Neural progenitor cell (in vitro differentiated cells): ENCODE measurements around the gene WIPF2. TPM values are rescaled to one million over a fixed set of nuclear protein-coding genes. Genes with fewer than 3 reads are reported as not detected.

ENCODE experiments used
- DNase-seq: peaks from one replicate; pipeline ENCODE4 v3.0.0-alpha.2; 2016; ENCODE audit warnings: low spot score
- H2AFZ ChIP-seq: fragments of 200-600 bp; sonication (generic); replicated peaks from 2 replicates; pipeline ENCODE4 v1.6.1; 2016; ENCODE audit warnings: antibody characterized with exemption
- H3F3A ChIP-seq: fragments of 200-600 bp; sonication (generic); 2 replicates; pipeline ENCODE4 v1.6.1; 2016; ENCODE audit warnings: antibody characterized with exemption, low read depth
- H3K27ac ChIP-seq: fragments of 200-600 bp; sonication (generic); 2 replicates; pipeline ENCODE4 v1.5.1; 2016; ENCODE audit warnings: mild to moderate bottlenecking
- H3K27me3 ChIP-seq: fragments of 200-600 bp; sonication (generic); 2 replicates; pipeline ENCODE4 v1.6.1; 2016; ENCODE audit warnings: mild to moderate bottlenecking, moderate library complexity
- H3K36me3 ChIP-seq: fragments of 200-600 bp; sonication (generic); 2 replicates; pipeline ENCODE4 v1.5.1; 2016
- H3K4me1 ChIP-seq: fragments of 200-600 bp; sonication (generic); 2 replicates; pipeline ENCODE4 v1.6.1; 2016; ENCODE audit warnings: mixed run types
- H3K4me2 ChIP-seq: fragments of 200-600 bp; sonication (generic); 2 replicates; pipeline ENCODE4 v1.6.1; 2016
- H3K4me3 ChIP-seq: fragments of 200-600 bp; sonication (generic); 2 replicates; pipeline ENCODE4 v1.5.1; 2016
- H3K79me2 ChIP-seq: fragments of 200-600 bp; sonication (generic); 2 replicates; pipeline ENCODE4 v1.6.1; 2016; ENCODE audit warnings: low read depth
- H3K9ac ChIP-seq: fragments of 200-600 bp; sonication (generic); 2 replicates; pipeline ENCODE4 v1.6.1; 2016
- H3K9me3 ChIP-seq: fragments of 200-600 bp; sonication (generic); 2 replicates; pipeline ENCODE4 v1.5.1; 2016; ENCODE audit warnings: low read depth
- H4K20me1 ChIP-seq: fragments of 200-600 bp; sonication (generic); 2 replicates; pipeline ENCODE4 v1.6.1; 2016; ENCODE audit warnings: low read depth
- H3K27ac Mint-ChIP-seq: 3 replicates; pipeline ENCODE4 v1.8.0; 2021; ENCODE audit warnings: mixed read lengths
- H3K27me3 Mint-ChIP-seq: 2 replicates; pipeline ENCODE4 v1.8.0; 2022; ENCODE audit warnings: low read depth, mild to moderate bottlenecking, inconsistent platforms, moderate library complexity, mixed read lengths; ENCODE audit not compliant: insufficient read depth
- H3K36me3 Mint-ChIP-seq: 3 replicates; pipeline ENCODE4 v1.8.0; 2021; ENCODE audit warnings: mixed read lengths
- H3K4me1 Mint-ChIP-seq: 3 replicates; pipeline ENCODE4 v1.8.0; 2021; ENCODE audit warnings: mixed read lengths
- H3K4me3 Mint-ChIP-seq: 3 replicates; pipeline ENCODE4 v1.8.0; 2021; ENCODE audit warnings: mild to moderate bottlenecking, moderate library complexity, mixed read lengths
- H3K9me3 Mint-ChIP-seq: 3 replicates; pipeline ENCODE4 v1.8.0; 2020; ENCODE audit warnings: mixed read lengths
- EZH2 ChIP-seq: fragments of 200-600 bp; sonication (generic); IDR thresholded peaks from 2 replicates; pipeline ENCODE4 v1.6.1; 2017; ENCODE audit warnings: antibody characterized with exemption, mild to moderate bottlenecking, moderate library complexity
- EZH2phosphoT487 ChIP-seq: fragments of 200-600 bp; sonication (generic); IDR thresholded peaks from 2 replicates; pipeline ENCODE4 v1.6.1; 2017; ENCODE audit warnings: antibody characterized with exemption
- total RNA-seq: library from RNA; depleted of rRNA; stranded (reverse); fragments of >200 nt; gene quantifications from 2 replicates; pipeline ENCODE4 v1.2.3, GENCODE V29; 2015; ENCODE audit warnings: low replicate concordance
- TF ChIP-seq, protein P1 (sequence below): fragments of 200-600 bp; sonication (generic); IDR thresholded peaks from 2 replicates; pipeline ENCODE4 v1.5.1; 2017; ENCODE audit warnings: antibody characterized with exemption, mild to moderate bottlenecking

WIPF2 gene
- total RNA-seq, 1 donor from 2014 or later: 6.8 TPM

DNA sequence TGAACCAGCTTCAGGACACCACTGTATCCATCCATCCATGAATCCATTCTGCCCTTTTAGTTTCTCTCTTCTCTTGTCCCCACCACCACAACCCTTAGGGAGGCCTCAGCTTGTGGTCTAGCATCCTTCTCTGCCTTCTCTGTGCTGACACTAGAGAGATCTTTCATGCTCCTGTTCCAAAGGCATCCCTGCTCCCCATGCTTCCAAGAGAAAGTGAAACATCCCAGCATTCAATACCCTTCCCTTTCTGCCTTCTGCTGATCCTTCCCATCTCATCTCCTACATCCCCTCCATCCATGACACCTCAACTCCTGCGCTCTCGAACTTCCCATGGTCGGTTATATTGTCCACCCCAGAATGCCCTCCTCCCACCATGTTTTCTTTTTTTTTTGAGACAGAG lies 31.9 kb upstream of the WIPF2 start:
- peaks cover 12% of the 10 kb centered on the region for H3K4me1 ChIP-seq
- peaks cover 18% of the 10 kb centered on the region for H3K4me1 Mint-ChIP-seq
- H3K79me2 ChIP-seq: no peaks in the 10 kb centered on the region
- H3K36me3 ChIP-seq: no peaks in the 10 kb centered on the region
- peak overlapping the region; percentile 9 for H3K4me3 Mint-ChIP-seq
- no peak for DNase-seq
- H3K27me3 ChIP-seq: peaks cover 8% of the 10 kb centered on the region
- H3K27ac ChIP-seq: no peak overlapping the region
- TF ChIP-seq, protein P1, sequence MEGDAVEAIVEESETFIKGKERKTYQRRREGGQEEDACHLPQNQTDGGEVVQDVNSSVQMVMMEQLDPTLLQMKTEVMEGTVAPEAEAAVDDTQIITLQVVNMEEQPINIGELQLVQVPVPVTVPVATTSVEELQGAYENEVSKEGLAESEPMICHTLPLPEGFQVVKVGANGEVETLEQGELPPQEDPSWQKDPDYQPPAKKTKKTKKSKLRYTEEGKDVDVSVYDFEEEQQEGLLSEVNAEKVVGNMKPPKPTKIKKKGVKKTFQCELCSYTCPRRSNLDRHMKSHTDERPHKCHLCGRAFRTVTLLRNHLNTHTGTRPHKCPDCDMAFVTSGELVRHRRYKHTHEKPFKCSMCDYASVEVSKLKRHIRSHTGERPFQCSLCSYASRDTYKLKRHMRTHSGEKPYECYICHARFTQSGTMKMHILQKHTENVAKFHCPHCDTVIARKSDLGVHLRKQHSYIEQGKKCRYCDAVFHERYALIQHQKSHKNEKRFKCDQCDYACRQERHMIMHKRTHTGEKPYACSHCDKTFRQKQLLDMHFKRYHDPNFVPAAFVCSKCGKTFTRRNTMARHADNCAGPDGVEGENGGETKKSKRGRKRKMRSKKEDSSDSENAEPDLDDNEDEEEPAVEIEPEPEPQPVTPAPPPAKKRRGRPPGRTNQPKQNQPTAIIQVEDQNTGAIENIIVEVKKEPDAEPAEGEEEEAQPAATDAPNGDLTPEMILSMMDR: no peak
- no peak for TF ChIP-seq EZH2
- TF ChIP-seq EZH2phosphoT487: no peak
- no peak overlapping the region for H3K9ac ChIP-seq
- peaks cover 18% of the 10 kb centered on the region for H3F3A ChIP-seq
- H2AFZ ChIP-seq: no peak overlapping the region
- peaks cover 9% of the 10 kb centered on the region for H3K27me3 Mint-ChIP-seq
- H3K9me3 Mint-ChIP-seq: no peaks in the 10 kb centered on the region
- H3K9me3 ChIP-seq: no peaks in the 10 kb centered on the region
- H3K4me3 ChIP-seq: no peak overlapping the region
- H4K20me1 ChIP-seq: no peaks in the 10 kb centered on the region
- H3K4me2 ChIP-seq: no peak overlapping the region
- peaks cover 4% of the 10 kb centered on the region for H3K36me3 Mint-ChIP-seq
- peak overlapping the region; percentile 34 for H3K27ac Mint-ChIP-seq

DNA sequence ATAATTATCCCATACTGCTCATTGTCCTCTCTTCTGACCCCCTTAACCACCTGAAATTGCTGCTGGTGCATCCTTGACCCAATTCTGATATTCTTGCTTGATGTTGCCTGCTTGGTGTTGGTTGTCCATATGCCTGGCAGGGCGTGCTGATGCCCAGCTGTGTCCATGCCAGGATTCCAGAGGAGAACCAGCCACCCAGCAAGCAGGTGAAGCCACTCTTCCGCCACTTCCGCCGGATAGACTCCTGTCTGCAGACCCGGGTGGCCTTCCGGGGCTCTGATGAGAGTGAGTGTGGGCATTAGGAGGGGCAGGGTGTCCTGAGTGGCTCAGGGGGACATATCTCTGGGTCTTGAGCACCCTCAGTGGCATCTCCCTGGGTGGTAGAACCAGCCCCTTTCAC lies 30.4 kb upstream of the WIPF2 start:
- Mint-ChIP-seq H3K4me1 (peaks cover 23% of the 10 kb centered on the region), H3K9me3 (no peaks in the 10 kb centered on the region), H3K27ac (no peak overlapping the region), H3K36me3 (peaks cover 4% of the 10 kb centered on the region), H3K4me3 (no peak overlapping the region), H3K27me3 (peaks cover 13% of the 10 kb centered on the region)
- Histone ChIP-seq H3K9me3 (no peaks in the 10 kb centered on the region), H3K27me3 (peaks cover 8% of the 10 kb centered on the region), H3K36me3 (no peaks in the 10 kb centered on the region), H2AFZ (no peak overlapping the region), H3F3A (peaks cover 18% of the 10 kb centered on the region), H4K20me1 (no peaks in the 10 kb centered on the region), H3K79me2 (no peaks in the 10 kb centered on the region), H3K4me2 (no peak overlapping the region), H3K4me3 (no peak overlapping the region), H3K4me1 (peaks cover 12% of the 10 kb centered on the region), H3K27ac (no peak overlapping the region), H3K9ac (no peak overlapping the region)
- no peak for TF ChIP-seq EZH2
- no peak for TF ChIP-seq EZH2phosphoT487
- TF ChIP-seq, protein P1: no peak
- no peak for DNase-seq

DNA sequence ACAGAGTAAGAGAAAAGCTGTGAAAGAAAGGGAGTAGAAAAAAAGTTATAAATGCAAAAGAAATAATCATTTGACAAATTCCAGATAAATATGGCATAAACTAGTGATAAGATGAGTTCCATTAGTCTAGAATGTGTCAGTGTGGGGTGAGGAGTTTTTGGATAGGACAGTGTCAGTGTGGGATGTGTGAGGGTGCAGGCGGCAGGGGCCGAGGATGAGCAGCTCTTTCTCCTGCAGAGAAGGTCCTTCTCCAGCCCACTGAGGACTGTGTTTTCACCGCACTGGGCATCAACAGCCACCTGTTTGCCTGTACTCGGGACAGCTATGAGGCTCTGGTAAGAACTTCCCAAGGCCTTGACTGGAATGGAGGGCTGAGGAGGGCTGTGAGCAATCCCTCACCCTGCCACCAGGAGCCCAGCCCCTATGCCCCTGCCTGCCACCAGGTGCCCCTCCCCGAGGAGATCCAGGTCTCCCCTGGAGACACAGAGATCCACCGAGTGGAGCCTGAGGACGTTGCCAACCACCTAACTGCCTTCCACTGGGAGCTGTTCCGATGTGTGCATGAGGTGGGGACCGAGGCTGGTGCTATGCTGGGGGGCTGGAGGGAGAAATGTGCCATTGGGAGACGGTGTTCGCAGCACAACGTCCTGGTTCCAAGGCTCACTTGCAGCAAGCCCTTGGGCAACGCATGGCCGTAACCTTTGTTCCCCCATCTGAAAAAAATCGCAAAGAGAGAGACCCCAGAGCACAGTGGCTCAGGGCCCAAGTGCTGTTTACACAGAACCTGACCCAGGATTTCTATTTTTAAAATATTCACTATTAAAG lies 28.7 kb upstream of the WIPF2 start:
- no peaks in the 10 kb centered on the region for H3K9me3 Mint-ChIP-seq
- peak overlapping the region; percentile 80 for H3K4me3 Mint-ChIP-seq
- H3K27me3 ChIP-seq: peaks cover 8% of the 10 kb centered on the region
- H3K9me3 ChIP-seq: no peaks in the 10 kb centered on the region
- peak overlapping the region; percentile 82 for H3K4me2 ChIP-seq
- no peak overlapping the region for H3K9ac ChIP-seq
- H3K36me3 Mint-ChIP-seq: peaks cover 8% of the 10 kb centered on the region
- H2AFZ ChIP-seq: no peak overlapping the region
- H3K4me1 Mint-ChIP-seq: peaks cover 27% of the 10 kb centered on the region
- no peaks in the 10 kb centered on the region for H4K20me1 ChIP-seq
- no peak overlapping the region for H3K27ac ChIP-seq
- peak overlapping the region; percentile 52 for H3K4me3 ChIP-seq
- no peaks in the 10 kb centered on the region for H3K36me3 ChIP-seq
- no peaks in the 10 kb centered on the region for H3K79me2 ChIP-seq
- DNase-seq: peak; percentile 63
- TF ChIP-seq, protein P1: peak; percentile 62
- TF ChIP-seq EZH2phosphoT487: no peak
- peak; percentile 5 for TF ChIP-seq EZH2
- H3K4me1 ChIP-seq: peaks cover 17% of the 10 kb centered on the region
- H3K27me3 Mint-ChIP-seq: peaks cover 13% of the 10 kb centered on the region
- H3F3A ChIP-seq: peaks cover 18% of the 10 kb centered on the region
- H3K27ac Mint-ChIP-seq: no peak overlapping the region
